Activated T-cell treated with anti-CD3 and anti-CD28 coated beads, Interleukin-2, amount 50 U/mL, for 4 hours (primary cell): ENCODE measurements around the gene RRP1. TPM values are rescaled to one million over a fixed set of nuclear protein-coding genes. Genes with fewer than 3 reads are reported as not detected.

Experiments used
- ATAC-seq, 2 donors: fragments of 200-7000 bp; cut with Tn5 transposase; one replicate each; pipeline ENCODE4 v1.10.0; 2021
- DNase-seq: peaks from one replicate; pipeline ENCODE4 v3.0.0-alpha.2; 2020
- H3K27me3 Mint-ChIP-seq: one replicate; pipeline ENCODE4 v1.8.0; 2021; ENCODE audit warnings: low read depth, mixed read lengths
- H3K36me3 Mint-ChIP-seq: one replicate; pipeline ENCODE4 v1.8.0; 2022; ENCODE audit warnings: mixed read lengths; ENCODE audit not compliant: insufficient read depth
- H3K4me1 Mint-ChIP-seq: one replicate; pipeline ENCODE4 v1.8.0; 2021; ENCODE audit warnings: low read depth, mixed read lengths
- H3K4me3 Mint-ChIP-seq: one replicate; pipeline ENCODE4 v1.8.0; 2021; ENCODE audit warnings: mild to moderate bottlenecking, moderate library complexity, mixed read lengths
- H3K9me3 Mint-ChIP-seq: one replicate; pipeline ENCODE4 v1.8.0; 2021; ENCODE audit warnings: mixed read lengths
- total RNA-seq, 3 donors: library from RNA; stranded (reverse); gene quantifications; one replicate each; pipeline ENCODE4 v1.2.1, GENCODE V29; 2021

Gene RRP1
- total RNA-seq, 3 donors from 2014 or later = 132 to 139 (median 136) TPM

GRCh38 chr21:43766734-43767497 is 22.5 kb upstream of the RRP1 start:
- H3K4me3 Mint-ChIP-seq = no peak overlapping the region
- no peaks in the 10 kb centered on the region for H3K9me3 Mint-ChIP-seq
- peaks cover 4% of the 10 kb centered on the region for H3K36me3 Mint-ChIP-seq
- no peaks in the 10 kb centered on the region for H3K4me1 Mint-ChIP-seq
- H3K27me3 Mint-ChIP-seq = no peaks in the 10 kb centered on the region
- no peak for DNase-seq
- ATAC-seq = no peak

DNA sequence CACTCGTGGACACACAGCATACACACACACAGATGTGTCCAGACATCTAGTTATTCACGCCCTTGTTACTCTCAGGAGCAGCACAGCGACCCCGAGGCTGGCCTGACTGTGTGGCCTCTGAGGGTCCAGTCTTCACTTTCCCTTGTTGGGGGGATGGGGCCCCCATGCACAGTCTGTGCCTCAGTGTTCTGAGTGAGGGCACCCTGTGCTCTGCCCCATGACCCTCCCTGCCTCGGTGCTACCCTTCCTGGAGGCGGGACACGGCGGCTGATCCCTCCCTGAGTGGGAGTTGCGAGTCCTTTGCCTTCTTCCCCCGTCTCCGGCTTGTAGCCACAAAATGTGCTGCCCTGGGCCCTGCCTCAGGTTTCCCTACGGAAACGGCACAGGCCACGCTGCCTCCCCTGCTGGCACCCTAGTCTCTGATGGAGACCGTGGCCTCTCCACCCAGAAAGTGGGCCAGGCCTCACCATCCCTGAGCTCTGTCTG is 21.8 kb upstream of the RRP1 start:
- peaks cover 4% of the 10 kb centered on the region for H3K36me3 Mint-ChIP-seq
- no peak overlapping the region for H3K4me3 Mint-ChIP-seq
- no peaks in the 10 kb centered on the region for H3K9me3 Mint-ChIP-seq
- DNase-seq = no peak
- ATAC-seq = peak in 1 of 2 donors; percentile 15
- no peaks in the 10 kb centered on the region for H3K4me1 Mint-ChIP-seq
- no peaks in the 10 kb centered on the region for H3K27me3 Mint-ChIP-seq

DNA sequence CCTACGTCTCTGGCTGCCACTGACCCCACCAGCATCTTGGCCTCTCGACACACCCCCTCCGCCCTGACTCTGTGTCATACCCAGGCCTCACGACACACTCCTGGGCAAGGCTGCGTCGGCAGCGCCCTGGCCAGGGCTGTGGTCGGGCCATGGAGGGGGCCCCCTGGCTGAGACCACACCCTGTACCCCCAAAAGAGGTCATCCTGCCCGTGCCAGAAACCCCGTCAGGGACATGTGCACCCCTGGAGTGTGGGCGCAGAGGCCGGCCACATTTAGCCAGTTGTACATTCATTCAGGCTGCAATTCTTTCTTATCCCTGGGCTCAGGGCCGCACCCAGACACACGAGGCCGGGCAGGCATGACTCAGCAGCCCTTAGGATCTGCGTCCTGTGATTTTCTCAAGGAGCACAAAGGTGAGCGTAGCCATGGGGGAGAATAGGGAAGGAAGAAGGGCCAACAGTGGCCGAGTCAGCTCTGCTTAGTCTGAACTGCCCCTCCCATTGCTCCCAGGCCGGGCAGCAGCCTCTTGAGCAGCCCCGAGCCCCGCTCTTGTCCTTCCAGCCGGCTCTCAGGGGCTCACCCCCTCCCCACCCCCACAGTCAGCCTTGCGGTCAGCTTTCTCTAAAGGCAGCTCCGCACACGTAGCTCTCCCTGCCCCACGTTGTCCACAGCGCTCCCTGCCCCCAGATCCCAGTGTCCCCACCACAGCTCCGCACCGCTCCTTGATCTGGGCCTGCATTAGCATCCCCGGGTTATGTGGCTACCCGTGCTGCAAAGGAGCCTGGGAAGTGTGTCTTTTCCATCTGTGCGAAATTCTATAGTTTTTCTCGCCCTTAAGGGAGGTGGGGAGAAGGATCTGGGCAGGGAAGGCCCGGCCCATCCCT is 21.2 kb upstream of the RRP1 start:
- H3K9me3 Mint-ChIP-seq = no peaks in the 10 kb centered on the region

GRCh38 chr21:43768868-43769167 is 20.6 kb upstream of the RRP1 start:
- peaks cover 9% of the 10 kb centered on the region for H3K36me3 Mint-ChIP-seq
- no peak for ATAC-seq
- H3K9me3 Mint-ChIP-seq = no peaks in the 10 kb centered on the region

More for the DNA sequence above, 21.2 kb upstream of the RRP1 start:
- DNase-seq (no peak), ATAC-seq (no peak)
- H3K27me3 Mint-ChIP-seq = no peaks in the 10 kb centered on the region
- H3K36me3 Mint-ChIP-seq = peaks cover 5% of the 10 kb centered on the region
- no peaks in the 10 kb centered on the region for H3K4me1 Mint-ChIP-seq
- no peak overlapping the region for H3K4me3 Mint-ChIP-seq

DNA sequence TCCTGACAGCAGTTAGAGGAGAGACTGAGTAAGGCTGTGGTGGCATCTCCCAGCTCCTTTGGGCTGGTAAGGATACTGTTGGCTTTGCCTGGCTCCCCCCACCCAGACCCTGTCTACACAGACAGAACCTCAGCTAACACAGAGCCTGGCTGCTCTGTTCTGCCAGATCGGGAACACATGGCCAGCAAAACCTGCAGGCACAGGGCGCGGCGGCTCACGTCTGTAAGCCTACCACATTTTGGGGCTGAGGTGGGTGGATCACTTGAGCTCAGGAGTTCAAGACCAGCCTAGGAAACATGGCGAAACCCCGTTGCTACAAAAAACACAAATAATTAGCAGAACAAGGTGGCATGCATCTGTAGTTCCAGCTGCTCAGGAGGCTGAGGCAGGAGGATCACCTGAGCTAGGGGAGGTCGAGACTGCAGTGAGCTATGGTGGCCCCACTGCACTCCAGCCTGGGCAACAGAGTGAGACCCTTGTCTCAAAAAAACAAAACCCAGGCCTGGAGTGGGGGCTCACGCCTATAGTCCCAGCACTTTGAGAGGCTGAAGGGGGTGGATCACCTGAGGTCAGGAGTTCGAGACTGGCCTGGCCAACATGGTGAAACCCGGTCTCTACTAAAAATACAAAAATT is 19.9 kb upstream of the RRP1 start:
- Mint-ChIP-seq H3K9me3 (no peaks in the 10 kb centered on the region), H3K4me3 (no peak overlapping the region), H3K4me1 (no peaks in the 10 kb centered on the region), H3K36me3 (peaks cover 12% of the 10 kb centered on the region), H3K27me3 (no peaks in the 10 kb centered on the region)
- no peak for ATAC-seq
- no peak for DNase-seq

More at GRCh38 chr21:43768868-43769167, 20.6 kb upstream of the RRP1 start:
- H3K4me3 Mint-ChIP-seq = no peak overlapping the region
- no peaks in the 10 kb centered on the region for H3K27me3 Mint-ChIP-seq
- no peaks in the 10 kb centered on the region for H3K4me1 Mint-ChIP-seq
- no peak for DNase-seq

DNA sequence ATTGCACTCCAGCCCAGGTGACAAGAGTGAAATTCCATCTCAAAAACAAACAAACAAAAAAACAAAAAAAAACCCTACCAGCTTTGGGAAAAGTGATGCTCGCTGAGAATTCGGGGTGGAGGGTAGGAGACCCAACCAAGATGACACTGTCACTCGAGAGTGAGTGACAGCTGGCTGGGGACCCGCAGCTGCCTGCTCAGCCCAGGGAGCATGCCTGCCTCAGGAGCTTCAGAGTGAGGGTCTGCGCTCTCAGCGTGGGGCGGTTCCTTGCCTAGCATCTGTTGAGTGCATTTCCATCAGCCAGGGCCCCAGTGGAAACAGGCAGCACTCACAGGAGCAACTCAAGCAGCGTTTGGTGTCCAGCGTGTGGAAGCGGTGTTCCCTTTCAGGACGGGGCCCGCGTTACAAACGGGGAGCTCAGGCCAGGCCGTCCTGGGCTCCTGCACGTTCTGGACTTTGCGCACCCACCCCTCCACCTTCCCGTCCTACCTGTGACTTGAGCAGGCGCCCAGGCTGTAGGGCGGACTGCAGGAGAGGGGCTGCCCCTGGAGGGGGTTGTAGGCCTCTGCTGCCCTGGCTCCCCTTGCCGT is 19.2 kb upstream of the RRP1 start:
- Mint-ChIP-seq H3K27me3 (no peaks in the 10 kb centered on the region), H3K4me3 (no peak overlapping the region), H3K9me3 (no peaks in the 10 kb centered on the region), H3K36me3 (peaks cover 12% of the 10 kb centered on the region), H3K4me1 (peaks cover 6% of the 10 kb centered on the region)
- ATAC-seq (no peak), DNase-seq (no peak)

- no peak for ATAC-seq
- peaks cover 12% of the 10 kb centered on the region for H3K36me3 Mint-ChIP-seq
- peaks cover 12% of the 10 kb centered on the region for H3K4me1 Mint-ChIP-seq
Observed at GRCh38 chr21:43771199-43771675, 18.1 kb upstream of the RRP1 start.

DNA sequence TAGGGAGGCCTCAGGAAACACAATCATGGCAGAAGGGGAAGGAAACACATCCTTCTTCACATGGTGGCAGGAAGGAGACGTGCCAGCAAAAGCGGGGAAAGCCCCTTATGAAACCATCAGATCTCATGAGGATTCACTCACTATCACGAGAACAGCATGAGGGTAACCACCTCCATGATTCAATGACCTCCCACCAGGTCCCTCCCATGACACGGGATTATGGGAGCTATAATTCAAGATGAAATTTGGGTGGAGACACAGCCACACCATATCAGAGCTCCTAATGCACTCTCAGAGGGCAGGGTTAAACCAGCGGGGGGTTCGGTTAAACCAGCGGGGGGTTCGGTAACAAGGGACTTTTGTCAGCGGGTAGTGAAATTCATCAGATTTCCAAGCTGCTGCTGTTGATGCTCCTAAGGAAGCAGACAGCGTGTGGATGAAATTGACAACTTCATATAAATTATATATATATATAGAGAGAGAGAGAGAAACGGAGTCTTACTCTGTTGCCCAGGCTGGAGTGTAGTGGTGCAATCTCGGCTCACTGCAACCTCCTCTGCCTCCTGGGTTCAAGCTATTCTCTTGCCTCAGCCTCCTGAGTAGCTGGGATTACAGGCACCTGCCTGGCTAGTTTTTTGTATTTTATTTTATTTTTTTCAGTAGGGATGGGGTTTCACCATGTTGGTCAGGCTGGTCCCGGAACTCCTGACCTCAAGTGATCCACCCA is 17.5 kb upstream of the RRP1 start:
- Mint-ChIP-seq H3K4me3 (no peak overlapping the region), H3K9me3 (no peaks in the 10 kb centered on the region), H3K4me1 (peaks cover 12% of the 10 kb centered on the region), H3K27me3 (no peaks in the 10 kb centered on the region), H3K36me3 (peaks cover 12% of the 10 kb centered on the region)
- DNase-seq (no peak), ATAC-seq (no peak)

More at GRCh38 chr21:43771199-43771675, 18.1 kb upstream of the RRP1 start:
- Mint-ChIP-seq H3K27me3 (no peaks in the 10 kb centered on the region), H3K9me3 (no peaks in the 10 kb centered on the region), H3K4me3 (no peak overlapping the region)
- DNase-seq = no peak

DNA sequence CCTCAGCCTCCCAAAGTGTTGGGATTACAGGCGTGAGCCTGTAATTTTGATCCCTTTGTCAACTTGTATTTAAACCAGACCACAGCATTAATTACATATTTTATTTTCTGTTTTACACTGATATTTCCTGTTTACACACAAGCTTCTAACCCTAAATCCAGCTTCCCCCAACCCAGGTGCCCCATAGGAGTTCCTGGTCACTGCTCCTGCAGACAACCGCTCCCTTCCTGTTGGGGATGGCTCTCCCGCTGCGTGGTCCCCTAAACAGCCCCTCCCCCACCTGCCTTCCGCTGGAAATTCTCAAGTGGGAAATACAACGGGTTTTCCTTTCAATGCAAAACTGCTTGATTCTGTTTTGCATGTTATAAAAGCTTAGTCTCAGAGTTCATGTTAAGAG is 17.0 kb upstream of the RRP1 start:
- Mint-ChIP-seq H3K36me3 (peaks cover 12% of the 10 kb centered on the region), H3K9me3 (no peaks in the 10 kb centered on the region), H3K27me3 (no peaks in the 10 kb centered on the region), H3K4me1 (peaks cover 12% of the 10 kb centered on the region), H3K4me3 (no peak overlapping the region)
- DNase-seq (no peak), ATAC-seq (no peak)

GRCh38 chr21:43774163-43774562 is 15.2 kb upstream of the RRP1 start:
- H3K4me3 Mint-ChIP-seq = peak overlapping the region; percentile 90
- DNase-seq (no peak), ATAC-seq (no peak)
- peaks cover 22% of the 10 kb centered on the region for H3K4me1 Mint-ChIP-seq
- peaks cover 12% of the 10 kb centered on the region for H3K36me3 Mint-ChIP-seq
- no peaks in the 10 kb centered on the region for H3K27me3 Mint-ChIP-seq
- H3K9me3 Mint-ChIP-seq = no peaks in the 10 kb centered on the region

- no peak for DNase-seq
- Mint-ChIP-seq H3K9me3 (no peaks in the 10 kb centered on the region), H3K27me3 (no peaks in the 10 kb centered on the region), H3K4me1 (peaks cover 26% of the 10 kb centered on the region), H3K4me3 (peak overlapping the region; percentile 90), H3K36me3 (peaks cover 12% of the 10 kb centered on the region)
- no peak for ATAC-seq
Observed at GRCh38 chr21:43775190-43775589, 14.2 kb upstream of the RRP1 start.

- no peaks in the 10 kb centered on the region for H3K27me3 Mint-ChIP-seq
- peak; percentile 83 for ATAC-seq
- no peaks in the 10 kb centered on the region for H3K9me3 Mint-ChIP-seq
- peak within 1 kb of the TSS; percentile 90 for H3K4me3 Mint-ChIP-seq
- peaks cover 12% of the 10 kb centered on the region for H3K36me3 Mint-ChIP-seq
- peaks cover 26% of the 10 kb centered on the region for H3K4me1 Mint-ChIP-seq
- peak; percentile 84 for DNase-seq
Observed at GRCh38 chr21:43775795-43776430, 13.5 kb upstream of the RRP1 start, which contains the start of gene CSTB. TSS of gene CSTB (minus strand) at chr21:43776308. CDS start at chr21:43776269, 39 bp downstream.

DNA sequence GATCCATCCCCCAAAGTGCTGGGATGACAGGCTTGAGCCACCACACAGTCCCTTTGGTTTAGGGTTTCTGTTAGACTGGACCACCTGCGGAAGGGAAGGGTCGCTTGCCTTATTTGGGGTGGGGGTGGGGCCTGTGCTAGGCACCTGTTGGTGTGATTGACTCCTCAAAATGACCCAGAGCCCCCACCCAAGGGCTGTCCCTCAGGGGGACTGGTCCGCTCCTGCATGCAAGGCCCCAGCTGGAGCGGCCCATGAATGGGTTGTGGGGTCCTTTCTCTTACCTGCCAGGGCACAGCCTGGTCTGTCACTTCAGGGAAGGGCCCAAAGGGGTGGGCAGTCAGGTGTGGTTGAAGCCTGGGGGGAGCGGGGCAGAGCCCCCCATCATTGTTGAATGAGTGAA is 11.4 kb upstream of the RRP1 start:
- Mint-ChIP-seq H3K9me3 (no peaks in the 10 kb centered on the region), H3K27me3 (no peaks in the 10 kb centered on the region), H3K36me3 (peaks cover 10% of the 10 kb centered on the region), H3K4me3 (no peak overlapping the region), H3K4me1 (peaks cover 38% of the 10 kb centered on the region)
- DNase-seq (no peak), ATAC-seq (no peak)
